ENCODE results near the gene CHRNA5.

The CHRNA5 gene

GRCh38 chr15:78620527-78621421, 55.5 kb downstream of the CHRNA5 start, which contains the start of gene CHRNA3:
Gene CHRNA3, minus strand, starts transcription at chr15:78620996. Its CDS starts 202 bp downstream, at chr15:78620794.
- DNase-seq: no peak

GRCh38 chr15:78621810-78622402, 56.6 kb downstream of the CHRNA5 start:
- DNase-seq: no peak

- DNase-seq: no peak
Observed at GRCh38 chr15:78623786-78624497, 58.6 kb downstream of the CHRNA5 start.

- no peak for DNase-seq
Observed at GRCh38 chr15:78624651-78625590, 59.6 kb downstream of the CHRNA5 start.

GRCh38 chr15:78625606-78626280, 60.4 kb downstream of the CHRNA5 start:
- no peak for DNase-seq

GRCh38 chr15:78626381-78626995, 61.2 kb downstream of the CHRNA5 start:
- DNase-seq: no peak

GRCh38 chr15:78627348-78627747, 62.0 kb downstream of the CHRNA5 start:
- DNase-seq: no peak

GRCh38 chr15:78628227-78628626, 62.9 kb downstream of the CHRNA5 start:
- no peak for DNase-seq

GRCh38 chr15:78629031-78629715, 63.9 kb downstream of the CHRNA5 start:
- DNase-seq: no peak

GRCh38 chr15:78629716-78630065, 64.4 kb downstream of the CHRNA5 start:
- no peak for DNase-seq

- DNase-seq: no peak
Observed at GRCh38 chr15:78630886-78631633, 65.7 kb downstream of the CHRNA5 start.

- DNase-seq: no peak
Observed at GRCh38 chr15:78633348-78633747, 68.0 kb downstream of the CHRNA5 start.

GRCh38 chr15:78634210-78635145, 69.2 kb downstream of the CHRNA5 start:
- DNase-seq: no peak

- no peak for DNase-seq
Observed at GRCh38 chr15:78635346-78635745, 70.0 kb downstream of the CHRNA5 start.

GRCh38 chr15:78636378-78636859, 71.1 kb downstream of the CHRNA5 start:
- DNase-seq: no peak

GRCh38 chr15:78637776-78638435, 72.6 kb downstream of the CHRNA5 start:
- no peak for DNase-seq

- DNase-seq: peak; percentile 76
Observed at GRCh38 chr15:78638658-78639314, 73.5 kb downstream of the CHRNA5 start.

Data from OCI-M1 (cell line).